Activated CD4-positive, alpha-beta T cell treated with anti-CD3 and anti-CD28 coated beads, Interleukin-2, amount 50 U/mL, for 48 hours (primary cell): ENCODE measurements around the gene BTBD19.

Source experiments
- DNase-seq, 2 experiments: peaks; one replicate each; pipeline ENCODE4 v3.0.0-alpha.2; 2020

BTBD19 gene

DNA sequence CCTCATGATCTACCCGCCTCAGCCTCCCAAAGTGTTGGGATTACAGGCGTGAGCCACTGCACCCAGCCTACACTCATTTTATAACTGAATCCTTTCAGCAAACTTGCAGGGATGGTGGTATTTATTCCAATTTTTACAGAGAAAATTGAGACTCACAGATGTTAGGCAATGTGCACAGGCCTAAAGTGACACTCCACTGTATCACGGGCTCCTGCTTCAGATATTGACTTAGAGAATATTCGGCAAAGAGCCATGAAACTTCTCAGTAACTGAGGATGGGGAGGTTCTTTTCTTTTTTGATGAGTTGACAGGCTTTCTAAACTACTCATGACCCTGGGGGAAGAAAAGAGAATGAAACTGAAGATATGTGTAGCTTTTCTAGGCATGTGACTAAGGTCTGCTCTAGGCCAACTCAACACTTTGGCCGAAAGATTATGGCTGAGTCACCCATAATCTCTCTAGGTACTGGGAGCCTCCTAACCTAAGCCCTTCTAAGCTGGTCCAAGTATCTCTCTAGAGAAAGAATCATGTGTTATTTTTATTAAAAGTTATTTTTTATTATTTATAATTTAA, 54.6 kb downstream of the BTBD19 start:
- DNase-seq, result no peak
